Keratinocyte (primary cell): Measurements from ENCODE around the gene SRPK2. TPM values are rescaled to one million over a fixed set of nuclear protein-coding genes. Genes with fewer than 3 reads are reported as not detected.

ENCODE experiments used
- DNase-seq: peaks from one replicate; pipeline ENCODE4 v3.0.0-alpha.2; 2011; ENCODE audit warnings: low read depth, missing footprints, low spot score
- FAIRE-seq: peaks from 2 replicates; lab custom pipeline; 2011; peaks lifted over from hg19 to GRCh38; lab: Jason Lieb, UNC
- H2AFZ ChIP-seq: 2 replicates; pipeline ENCODE4 v1.6.0; 2012; ENCODE audit warnings: low read length, control low read depth, inconsistent platforms; ENCODE audit not compliant: control insufficient read depth
- H3K27ac ChIP-seq: 2 replicates; pipeline ENCODE4 v1.5.1; 2011; ENCODE audit warnings: low read length; ENCODE audit not compliant: control insufficient read depth, insufficient read depth
- H3K27me3 ChIP-seq: 3 replicates; pipeline ENCODE4 v1.6.0; 2011; ENCODE audit warnings: low read length; ENCODE audit not compliant: control insufficient read depth, insufficient read depth; ENCODE audit errors: extremely low read depth
- H3K36me3 ChIP-seq, 2 experiments: 2 replicates in 1 of 2; 3 replicates in 1 of 2; pipeline ENCODE4 v1.5.1; 2011; ENCODE audit warnings: low read length in 2 of 2, mild to moderate bottlenecking in 1 of 2; ENCODE audit not compliant: control insufficient read depth in 2 of 2, insufficient read depth in 2 of 2; ENCODE audit errors: extremely low read depth in 1 of 2
- H3K4me1 ChIP-seq: 3 replicates; pipeline ENCODE4 v1.5.1; 2011; ENCODE audit warnings: low read length; ENCODE audit not compliant: control insufficient read depth, insufficient read depth; ENCODE audit errors: extremely low read depth
- H3K4me2 ChIP-seq: 3 replicates; pipeline ENCODE4 v1.6.0; 2011; ENCODE audit warnings: low read depth, low read length; ENCODE audit not compliant: control insufficient read depth, insufficient read depth; ENCODE audit errors: extremely low read depth
- H3K4me3 ChIP-seq, 3 experiments: fragments of 200-600 bp in 1 of 3; sonication (generic) in 1 of 3; 2 replicates in 2 of 3; 3 replicates in 1 of 3; pipeline ENCODE4 v1.5.1; 2011 to 2016; ENCODE audit warnings: low read length in 3 of 3, mild to moderate bottlenecking in 3 of 3, control low read depth in 2 of 3, inconsistent platforms in 1 of 3, low read depth in 1 of 3, mixed read lengths in 1 of 3, mixed run types in 1 of 3, moderate library complexity in 1 of 3; ENCODE audit not compliant: control insufficient read depth in 2 of 3, insufficient read depth in 2 of 3; ENCODE audit errors: extremely low read depth in 1 of 3
- H3K79me2 ChIP-seq: 2 replicates; pipeline ENCODE4 v1.6.0; 2012; ENCODE audit warnings: low read length; ENCODE audit not compliant: control insufficient read depth, insufficient read depth
- H3K9ac ChIP-seq: 3 replicates; pipeline ENCODE4 v1.6.0; 2011; ENCODE audit warnings: low read length; ENCODE audit not compliant: control insufficient read depth, insufficient read depth; ENCODE audit errors: extremely low read depth
- H3K9me1 ChIP-seq: 3 replicates; pipeline ENCODE4 v1.6.0; 2011; ENCODE audit warnings: low read length; ENCODE audit not compliant: control insufficient read depth, insufficient read depth; ENCODE audit errors: extremely low read depth
- H3K9me3 ChIP-seq: 2 replicates; pipeline ENCODE4 v1.5.1; 2012; ENCODE audit warnings: low read depth, low read length; ENCODE audit not compliant: control insufficient read depth
- H4K20me1 ChIP-seq: 3 replicates; pipeline ENCODE4 v1.6.0; 2011; ENCODE audit warnings: low read length; ENCODE audit not compliant: control insufficient read depth, insufficient read depth; ENCODE audit errors: extremely low read depth
- EZH2 ChIP-seq: IDR thresholded peaks from one replicate; pipeline ENCODE4 v1.6.1; 2012; ENCODE audit warnings: inconsistent platforms, mild to moderate bottlenecking, low read length, moderate library complexity
- dilution Hi-C: fragments of 300-500 bp; cut with MboI; formaldehyde crosslinking; loops from one replicate; pipeline ENCODE4 v1.7.0; 2020; ENCODE audit warnings: low sequenced_read_pairs; ENCODE audit not compliant: extremely low pct_ligation_motif_present
- polyA plus RNA-seq, 5 experiments: library from polyadenylated mRNA; depleted of rRNA in 3 of 5; stranded (reverse) in 3 of 5; stranded (forward) in 1 of 5; unstranded in 1 of 5; fragments of >200 nt; gene quantifications; 1 replicate in 1 of 5; 2 replicates in 3 of 5; 3 replicates in 1 of 5; pipeline versions ENCODE4 v1.2.1 to v1.2.3, GENCODE V29; 2011 to 2012; ENCODE audit warnings: missing spikeins in 2 of 5, low read depth in 1 of 5, low replicate concordance in 1 of 5
- TF ChIP-seq, protein P1 (sequence below), 3 experiments: IDR thresholded peaks in 1 of 3; conservative IDR thresholded peaks in 1 of 3; optimal IDR thresholded peaks in 1 of 3; 2 replicates in 2 of 3; 3 replicates in 1 of 3; pipeline versions ENCODE3 to v1.5.1; 2011; ENCODE audit warnings: low read length in 3 of 3, mild to moderate bottlenecking in 3 of 3, moderate library complexity in 2 of 3, control low read depth in 1 of 3, inconsistent platforms in 1 of 3; ENCODE audit not compliant: insufficient read depth in 2 of 3; ENCODE audit errors: extremely low read depth in 1 of 3

SRPK2 gene
- polyA plus RNA-seq, 1 donor (not counting 4 experiments of a cell fraction or from before 2014, with no cell fraction given), result 40.2 TPM

DNA sequence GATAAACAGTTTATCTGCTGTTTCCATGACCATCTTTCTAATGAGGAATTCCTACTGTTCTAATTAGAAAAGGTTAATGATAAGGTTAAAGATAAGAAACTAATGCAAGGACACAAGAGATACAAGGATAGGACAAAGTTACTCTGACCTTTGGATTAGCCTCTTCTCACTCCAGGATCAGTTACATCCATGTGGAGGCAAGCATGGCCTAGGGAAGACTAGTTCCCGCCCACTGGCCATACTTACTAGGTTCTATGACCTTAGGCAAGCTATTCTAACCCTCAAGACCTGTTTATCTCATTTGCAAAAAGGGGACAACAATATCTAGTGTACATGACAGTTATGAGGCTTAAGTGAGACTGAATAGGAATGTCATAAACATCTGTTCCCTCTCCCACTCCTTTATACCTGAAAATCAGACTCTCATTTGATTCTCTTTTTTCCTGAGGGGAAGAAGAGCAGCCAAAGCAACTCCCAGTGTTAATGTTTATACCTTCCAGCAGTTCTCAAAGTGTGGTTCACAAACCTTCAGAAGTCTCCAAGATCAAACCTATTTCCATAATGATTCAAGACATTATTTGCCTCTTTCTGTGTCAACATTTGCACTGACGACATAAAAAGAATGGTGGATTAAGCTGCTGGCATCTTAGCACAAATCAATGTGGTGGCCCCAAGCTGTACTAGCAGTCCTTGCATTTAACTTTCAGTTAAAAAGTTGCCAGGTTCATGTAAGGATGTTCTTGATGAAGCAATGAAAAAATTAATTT lies 72.0 kb downstream of the SRPK2 start:
- Histone ChIP-seq H3K4me3 (no peak overlapping the region), H3K4me1 (peaks cover 4% of the 10 kb centered on the region), H3K79me2 (peaks cover 54% of the 10 kb centered on the region), H3K36me3 (no peaks in the 10 kb centered on the region), H3K27ac (no peak overlapping the region), H3K9ac (no peak overlapping the region), H3K9me1 (no peaks in the 10 kb centered on the region), H2AFZ (no peak overlapping the region), H3K4me2 (no peak overlapping the region), H3K9me3 (no peaks in the 10 kb centered on the region), H3K27me3 (no peaks in the 10 kb centered on the region), H4K20me1 (no peaks in the 10 kb centered on the region)
- no peak for TF ChIP-seq EZH2
- TF ChIP-seq, protein P1, sequence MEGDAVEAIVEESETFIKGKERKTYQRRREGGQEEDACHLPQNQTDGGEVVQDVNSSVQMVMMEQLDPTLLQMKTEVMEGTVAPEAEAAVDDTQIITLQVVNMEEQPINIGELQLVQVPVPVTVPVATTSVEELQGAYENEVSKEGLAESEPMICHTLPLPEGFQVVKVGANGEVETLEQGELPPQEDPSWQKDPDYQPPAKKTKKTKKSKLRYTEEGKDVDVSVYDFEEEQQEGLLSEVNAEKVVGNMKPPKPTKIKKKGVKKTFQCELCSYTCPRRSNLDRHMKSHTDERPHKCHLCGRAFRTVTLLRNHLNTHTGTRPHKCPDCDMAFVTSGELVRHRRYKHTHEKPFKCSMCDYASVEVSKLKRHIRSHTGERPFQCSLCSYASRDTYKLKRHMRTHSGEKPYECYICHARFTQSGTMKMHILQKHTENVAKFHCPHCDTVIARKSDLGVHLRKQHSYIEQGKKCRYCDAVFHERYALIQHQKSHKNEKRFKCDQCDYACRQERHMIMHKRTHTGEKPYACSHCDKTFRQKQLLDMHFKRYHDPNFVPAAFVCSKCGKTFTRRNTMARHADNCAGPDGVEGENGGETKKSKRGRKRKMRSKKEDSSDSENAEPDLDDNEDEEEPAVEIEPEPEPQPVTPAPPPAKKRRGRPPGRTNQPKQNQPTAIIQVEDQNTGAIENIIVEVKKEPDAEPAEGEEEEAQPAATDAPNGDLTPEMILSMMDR (optimal IDR thresholded peaks at IDR 0.05 in 1 of 3, IDR thresholded peaks at IDR 0.05 in 1 of 3, conservative IDR thresholded peaks at IDR 0.05 in 1 of 3; ENCODE audit: extremely low read depth in 1 of 3, insufficient read depth in 2 of 3, low read length in 3 of 3), result no peak
- FAIRE-seq, result no peak
- DNase-seq, result no peak
- dilution Hi-C loops, result no loop called here

DNA sequence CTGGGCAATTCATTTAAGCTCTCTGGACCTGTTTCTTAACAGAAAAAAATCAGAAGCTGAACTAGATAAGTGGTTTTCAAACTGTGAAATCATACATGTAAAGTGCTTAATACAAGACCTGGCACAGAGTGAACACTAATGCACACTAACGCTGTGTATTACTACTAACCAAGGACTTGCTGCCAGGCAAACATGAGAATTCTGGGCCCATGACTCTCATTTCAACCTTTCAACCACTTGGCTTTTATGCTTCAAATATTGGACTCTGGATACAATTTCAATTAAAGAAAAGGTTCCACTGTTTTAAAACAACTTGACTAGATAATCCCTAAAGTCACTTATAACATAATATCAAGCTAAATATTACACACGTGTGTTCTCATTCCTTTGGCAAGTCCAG lies 73.4 kb downstream of the SRPK2 start:
- DNase-seq, result no peak
- dilution Hi-C loops, result no loop called here
- H3K27ac ChIP-seq, result no peak overlapping the region
- no peaks in the 10 kb centered on the region for H3K9me1 ChIP-seq
- H4K20me1 ChIP-seq, result no peaks in the 10 kb centered on the region
- H3K4me2 ChIP-seq, result no peak overlapping the region
- no peaks in the 10 kb centered on the region for H3K27me3 ChIP-seq
- H3K4me3 ChIP-seq, result no peak overlapping the region
- no peak overlapping the region for H2AFZ ChIP-seq
- no peak overlapping the region for H3K9ac ChIP-seq
- peaks cover 54% of the 10 kb centered on the region for H3K79me2 ChIP-seq
- H3K36me3 ChIP-seq, result no peaks in the 10 kb centered on the region
- H3K9me3 ChIP-seq, result no peaks in the 10 kb centered on the region
- peaks cover 4% of the 10 kb centered on the region for H3K4me1 ChIP-seq
- FAIRE-seq, result no peak
- TF ChIP-seq, protein P1 (optimal IDR thresholded peaks at IDR 0.05 in 1 of 3, IDR thresholded peaks at IDR 0.05 in 1 of 3, conservative IDR thresholded peaks at IDR 0.05 in 1 of 3; ENCODE audit: extremely low read depth in 1 of 3, insufficient read depth in 2 of 3, low read length in 3 of 3), result no peak
- TF ChIP-seq EZH2, result no peak
